ENCODE measurements around the gene B3GNT9. TPM values are rescaled to one million over a fixed set of nuclear protein-coding genes. Genes with fewer than 3 reads are reported as not detected.

The B3GNT9 gene
- total RNA-seq, 3 donors from 2014 or later = 7.8 to 13.3 (median 11.1) TPM

DNA sequence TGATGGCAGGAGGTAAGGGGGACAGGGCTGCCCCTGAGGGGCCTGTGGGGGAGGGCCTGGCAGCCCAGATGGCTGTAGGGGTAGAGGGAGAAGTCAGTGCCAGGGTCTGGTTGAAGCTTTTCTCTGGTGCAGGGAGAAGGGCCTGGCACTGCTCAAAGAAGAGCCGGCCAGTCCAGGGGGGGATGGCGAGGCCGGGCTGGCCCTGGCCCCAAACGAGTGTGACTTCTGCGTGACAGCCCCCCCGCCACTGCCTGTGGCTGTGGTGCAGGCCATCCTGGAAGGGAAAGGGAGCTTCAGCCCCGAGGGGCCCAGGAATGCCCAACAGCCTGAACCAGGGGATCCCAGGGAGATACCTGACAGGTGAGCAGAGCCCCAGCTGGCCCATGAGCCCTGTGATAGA lies 16.8 kb upstream of the B3GNT9 start:
- H3K27ac ChIP-seq = no peak overlapping the region

DNA sequence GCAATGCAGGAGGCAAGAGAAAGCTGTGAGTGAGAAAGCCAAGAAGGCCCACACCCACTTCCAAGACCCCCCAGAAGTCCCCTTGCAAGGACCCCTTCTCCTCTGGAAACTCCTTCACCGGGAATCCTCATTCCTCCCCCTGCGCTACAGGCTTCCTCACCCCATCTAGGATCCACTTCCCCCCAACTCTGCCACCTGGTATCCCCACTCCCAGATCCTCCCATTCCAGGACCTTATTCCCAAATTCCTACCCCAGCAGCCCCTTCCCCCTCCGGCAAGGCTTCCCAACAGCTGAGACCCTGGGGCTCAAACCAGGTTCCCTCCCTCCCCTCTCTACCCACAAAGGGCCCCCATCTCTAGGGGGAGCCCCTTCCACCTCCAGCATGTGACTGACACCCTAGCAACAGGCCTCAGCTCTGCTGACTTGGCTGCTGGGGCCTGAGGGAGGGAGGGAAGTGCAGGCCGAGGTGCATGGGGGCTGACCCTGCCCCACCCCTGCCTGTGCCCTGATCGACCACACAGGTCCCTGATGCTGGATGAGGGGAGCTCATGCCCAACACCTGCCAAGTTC lies 15.9 kb upstream of the B3GNT9 start:
- TF ChIP-seq POLR2A (IDR thresholded peaks at IDR 0.05) (no peak), POLR2AphosphoS5 (IDR thresholded peaks at IDR 0.05) (no peak)
- TF ChIP-seq, protein P1, sequence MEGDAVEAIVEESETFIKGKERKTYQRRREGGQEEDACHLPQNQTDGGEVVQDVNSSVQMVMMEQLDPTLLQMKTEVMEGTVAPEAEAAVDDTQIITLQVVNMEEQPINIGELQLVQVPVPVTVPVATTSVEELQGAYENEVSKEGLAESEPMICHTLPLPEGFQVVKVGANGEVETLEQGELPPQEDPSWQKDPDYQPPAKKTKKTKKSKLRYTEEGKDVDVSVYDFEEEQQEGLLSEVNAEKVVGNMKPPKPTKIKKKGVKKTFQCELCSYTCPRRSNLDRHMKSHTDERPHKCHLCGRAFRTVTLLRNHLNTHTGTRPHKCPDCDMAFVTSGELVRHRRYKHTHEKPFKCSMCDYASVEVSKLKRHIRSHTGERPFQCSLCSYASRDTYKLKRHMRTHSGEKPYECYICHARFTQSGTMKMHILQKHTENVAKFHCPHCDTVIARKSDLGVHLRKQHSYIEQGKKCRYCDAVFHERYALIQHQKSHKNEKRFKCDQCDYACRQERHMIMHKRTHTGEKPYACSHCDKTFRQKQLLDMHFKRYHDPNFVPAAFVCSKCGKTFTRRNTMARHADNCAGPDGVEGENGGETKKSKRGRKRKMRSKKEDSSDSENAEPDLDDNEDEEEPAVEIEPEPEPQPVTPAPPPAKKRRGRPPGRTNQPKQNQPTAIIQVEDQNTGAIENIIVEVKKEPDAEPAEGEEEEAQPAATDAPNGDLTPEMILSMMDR (IDR thresholded peaks at IDR 0.05) = no peak
- no peak overlapping the region for H3K4me3 ChIP-seq
- H3K27ac ChIP-seq = no peak overlapping the region
- peaks cover 10 to 11% of the 10 kb centered on the region in 2 donors for H3K4me1 ChIP-seq
- intact Hi-C loops (cut with DNase I; ENCODE audit: low total_unique reads) = no loop called here
- H3K9me3 ChIP-seq = no peaks in the 10 kb centered on the region
- no peaks in the 10 kb centered on the region for H3K36me3 ChIP-seq
- DNase-seq (ENCODE audit: low spot score in 2 of 2) = no peak
- H3K27me3 ChIP-seq = no peaks in the 10 kb centered on the region

More for the DNA sequence above, 16.8 kb upstream of the B3GNT9 start:
- Histone ChIP-seq H3K4me1 (peaks cover 10% of the 10 kb centered on the region in 2 donors), H3K4me3 (no peak overlapping the region), H3K36me3 (no peaks in the 10 kb centered on the region), H3K27me3 (no peaks in the 10 kb centered on the region), H3K9me3 (no peaks in the 10 kb centered on the region)
- TF ChIP-seq, protein P1 (IDR thresholded peaks at IDR 0.05) = no peak
- TF ChIP-seq POLR2AphosphoS5 (IDR thresholded peaks at IDR 0.05) = no peak
- TF ChIP-seq POLR2A (IDR thresholded peaks at IDR 0.05) = no peak
- DNase-seq (ENCODE audit: low spot score in 2 of 2) = no peak
- intact Hi-C loops (cut with DNase I; ENCODE audit: low total_unique reads) = no loop called here

GRCh38 chr16:67166110-67166547 lies 15.3 kb upstream of the B3GNT9 start:
- no peak overlapping the region for H3K4me3 ChIP-seq
- H3K4me1 ChIP-seq = peaks cover 10 to 16% of the 10 kb centered on the region in 2 donors
- TF ChIP-seq POLR2A (IDR thresholded peaks at IDR 0.05) (no peak), POLR2AphosphoS5 (IDR thresholded peaks at IDR 0.05) (no peak)
- TF ChIP-seq, protein P1 (IDR thresholded peaks at IDR 0.05) = no peak
- no peaks in the 10 kb centered on the region for H3K36me3 ChIP-seq
- H3K27me3 ChIP-seq = no peaks in the 10 kb centered on the region
- no peak overlapping the region for H3K27ac ChIP-seq
- DNase-seq (ENCODE audit: low spot score in 2 of 2) = no peak
- intact Hi-C loops (cut with DNase I; ENCODE audit: low total_unique reads) = no loop called here
- H3K9me3 ChIP-seq = no peaks in the 10 kb centered on the region

- H3K27ac ChIP-seq = peak overlapping the region; percentile 52 to 82
Observed at GRCh38 chr16:67165121-67166078, 14.6 kb upstream of the B3GNT9 start.

More at GRCh38 chr16:67165121-67166078, 14.6 kb upstream of the B3GNT9 start:
- TF ChIP-seq, protein P1 (IDR thresholded peaks at IDR 0.05) = no peak
- TF ChIP-seq POLR2AphosphoS5 (IDR thresholded peaks at IDR 0.05) = no peak
- no peak for TF ChIP-seq POLR2A (IDR thresholded peaks at IDR 0.05)
- Histone ChIP-seq H3K27me3 (no peaks in the 10 kb centered on the region), H3K36me3 (no peaks in the 10 kb centered on the region), H3K4me3 (peak overlapping the region; percentile 42 to 70 (median 52)), H3K9me3 (no peaks in the 10 kb centered on the region), H3K4me1 (peaks cover 10 to 16% of the 10 kb centered on the region in 2 donors)
- intact Hi-C loops (cut with DNase I; ENCODE audit: low total_unique reads) = no loop called here
- DNase-seq (ENCODE audit: low spot score in 2 of 2) = no peak

Data from breast epithelium (tissue), 4 donors.